DND-41 (cell line): Measurements from ENCODE around the gene TRMT11.

Source experiments
- ATAC-seq: fragments of 200-7000 bp; cut with Tn5 transposase; 3 replicates; pipeline ENCODE4 v1.9.1; 2021; ENCODE audit warnings: low read depth; ENCODE audit not compliant: insufficient read depth
- DNase-seq: peaks from one replicate; pipeline ENCODE4 v3.0.0-alpha.2; 2020
- H2AFZ ChIP-seq: 2 replicates; pipeline ENCODE4 v1.6.0; 2012; ENCODE audit warnings: low read depth, low read length
- H3K27ac ChIP-seq: 2 replicates; pipeline ENCODE4 v1.5.1; 2012; ENCODE audit warnings: low read length, inconsistent platforms
- H3K27me3 ChIP-seq: fragments of 200-600 bp; sonication (generic); 2 replicates; pipeline ENCODE4 v1.6.0; 2012; ENCODE audit warnings: low read length, mild to moderate bottlenecking, inconsistent platforms; ENCODE audit not compliant: insufficient read depth, poor library complexity
- H3K36me3 ChIP-seq: 2 replicates; pipeline ENCODE4 v1.5.1; 2012; ENCODE audit warnings: low read length, inconsistent platforms; ENCODE audit not compliant: insufficient read depth
- H3K4me1 ChIP-seq: 2 replicates; pipeline ENCODE4 v1.5.1; 2012; ENCODE audit warnings: mild to moderate bottlenecking, low read length; ENCODE audit not compliant: insufficient read depth
- H3K4me2 ChIP-seq: 2 replicates; pipeline ENCODE4 v1.6.0; 2012; ENCODE audit warnings: mild to moderate bottlenecking, moderate library complexity, low read length, inconsistent platforms; ENCODE audit not compliant: insufficient read depth
- H3K4me3 ChIP-seq, 2 experiments: fragments of 200-600 bp in 1 of 2; shearing (Covaris generic) in 1 of 2; 2 replicates each; pipeline ENCODE4 v1.5.1; 2012 to 2016; ENCODE audit warnings: inconsistent platforms in 2 of 2, low read length in 2 of 2, mild to moderate bottlenecking in 2 of 2, low read depth in 1 of 2, moderate library complexity in 1 of 2
- H3K79me2 ChIP-seq: 2 replicates; pipeline ENCODE4 v1.6.0; 2012; ENCODE audit warnings: low read length, inconsistent platforms; ENCODE audit not compliant: insufficient read depth
- H3K9ac ChIP-seq: 2 replicates; pipeline ENCODE4 v1.6.0; 2012; ENCODE audit warnings: low read depth, mild to moderate bottlenecking, inconsistent platforms, low read length, moderate library complexity
- H3K9me3 ChIP-seq: 2 replicates; pipeline ENCODE4 v1.5.1; 2012; ENCODE audit warnings: low read length, moderate library complexity, mild to moderate bottlenecking, inconsistent platforms; ENCODE audit not compliant: insufficient read depth, severe bottlenecking
- H4K20me1 ChIP-seq: 2 replicates; pipeline ENCODE4 v1.6.0; 2012; ENCODE audit warnings: low read length; ENCODE audit not compliant: insufficient read depth
- CTCF ChIP-seq: IDR thresholded peaks from 2 replicates; pipeline ENCODE4 v1.5.1; 2012; ENCODE audit warnings: borderline replicate concordance, low read length, moderate library complexity, mild to moderate bottlenecking; ENCODE audit not compliant: poor library complexity, severe bottlenecking; ENCODE audit errors: extremely low read depth
- EZH2 ChIP-seq: IDR thresholded peaks from 3 replicates; pipeline ENCODE4 v1.6.1; 2012; ENCODE audit warnings: borderline replicate concordance, low read depth, mild to moderate bottlenecking, moderate library complexity, low read length, inconsistent platforms; ENCODE audit not compliant: severe bottlenecking

Gene TRMT11

GRCh38 chr6:125944434-125944816 is 41.9 kb upstream of the TRMT11 start:
- Histone ChIP-seq H3K9me3 (no peaks in the 10 kb centered on the region), H4K20me1 (no peaks in the 10 kb centered on the region), H3K36me3 (no peaks in the 10 kb centered on the region), H3K4me3 (no peak overlapping the region), H2AFZ (no peak overlapping the region), H3K9ac (no peak overlapping the region), H3K27me3 (peaks cover 12% of the 10 kb centered on the region), H3K79me2 (no peaks in the 10 kb centered on the region), H3K4me2 (no peak overlapping the region), H3K27ac (no peak overlapping the region), H3K4me1 (no peaks in the 10 kb centered on the region)
- no peak for ATAC-seq
- DNase-seq: no peak
- no peak for TF ChIP-seq CTCF
- TF ChIP-seq EZH2: no peak

- no peak for ATAC-seq
These were observed 41.4 kb upstream of the TRMT11 start for GRCh38 chr6:125944896-125945295.

GRCh38 chr6:125945378-125946141 is 40.8 kb upstream of the TRMT11 start:
- no peaks in the 10 kb centered on the region for H4K20me1 ChIP-seq
- H3K9me3 ChIP-seq: no peaks in the 10 kb centered on the region
- DNase-seq (no peak), ATAC-seq (no peak)
- no peak overlapping the region for H3K4me3 ChIP-seq
- no peaks in the 10 kb centered on the region for H3K36me3 ChIP-seq
- peaks cover 6% of the 10 kb centered on the region for H3K27me3 ChIP-seq
- no peaks in the 10 kb centered on the region for H3K4me1 ChIP-seq
- no peak overlapping the region for H3K27ac ChIP-seq
- TF ChIP-seq EZH2 (no peak), CTCF (no peak)
- no peak overlapping the region for H2AFZ ChIP-seq
- H3K9ac ChIP-seq: no peak overlapping the region
- no peaks in the 10 kb centered on the region for H3K79me2 ChIP-seq
- no peak overlapping the region for H3K4me2 ChIP-seq

More at GRCh38 chr6:125944896-125945295, 41.4 kb upstream of the TRMT11 start:
- H3K27ac ChIP-seq: no peak overlapping the region
- H3K9me3 ChIP-seq: no peaks in the 10 kb centered on the region
- TF ChIP-seq EZH2 (no peak), CTCF (no peak)
- no peak overlapping the region for H3K4me3 ChIP-seq
- no peak overlapping the region for H3K4me2 ChIP-seq
- H3K79me2 ChIP-seq: no peaks in the 10 kb centered on the region
- no peak overlapping the region for H2AFZ ChIP-seq
- H3K36me3 ChIP-seq: no peaks in the 10 kb centered on the region
- H4K20me1 ChIP-seq: no peaks in the 10 kb centered on the region
- H3K4me1 ChIP-seq: no peaks in the 10 kb centered on the region
- no peak for DNase-seq
- H3K27me3 ChIP-seq: peaks cover 11% of the 10 kb centered on the region
- H3K9ac ChIP-seq: no peak overlapping the region

GRCh38 chr6:125947615-125948014 is 38.7 kb upstream of the TRMT11 start:
- H3K4me2 ChIP-seq: no peak overlapping the region
- H3K4me1 ChIP-seq: no peaks in the 10 kb centered on the region
- no peak overlapping the region for H3K4me3 ChIP-seq
- H3K9ac ChIP-seq: no peak overlapping the region
- no peak overlapping the region for H2AFZ ChIP-seq
- DNase-seq (no peak), ATAC-seq (no peak)
- peaks cover 4% of the 10 kb centered on the region for H3K27me3 ChIP-seq
- H4K20me1 ChIP-seq: no peaks in the 10 kb centered on the region
- H3K27ac ChIP-seq: no peak overlapping the region
- peaks cover 1% of the 10 kb centered on the region for H3K9me3 ChIP-seq
- H3K79me2 ChIP-seq: no peaks in the 10 kb centered on the region
- no peaks in the 10 kb centered on the region for H3K36me3 ChIP-seq
- TF ChIP-seq CTCF: no peak
- no peak for TF ChIP-seq EZH2
